AG09309 (cell line): ENCODE measurements around the gene MAP2K6.

Experiments
- DNase-seq: peaks from one replicate; pipeline ENCODE4 v3.0.0-alpha.2; 2010; ENCODE audit warnings: low read depth
- H3K4me3 ChIP-seq: 2 replicates; pipeline ENCODE4 v1.5.1; 2011; ENCODE audit warnings: mild to moderate bottlenecking, low read depth, low read length, moderate library complexity; ENCODE audit not compliant: control insufficient read depth
- TF ChIP-seq, protein P1 (sequence below): IDR thresholded peaks from 2 replicates; pipeline ENCODE4 v1.5.1; 2011; ENCODE audit warnings: mild to moderate bottlenecking, low read depth, low read length, inconsistent platforms; ENCODE audit not compliant: insufficient read depth, control insufficient read depth; ENCODE audit errors: missing control alignments

MAP2K6 gene

GRCh38 chr17:69524854-69525253 lies 110.4 kb downstream of the MAP2K6 start:
- TF ChIP-seq, protein P1, sequence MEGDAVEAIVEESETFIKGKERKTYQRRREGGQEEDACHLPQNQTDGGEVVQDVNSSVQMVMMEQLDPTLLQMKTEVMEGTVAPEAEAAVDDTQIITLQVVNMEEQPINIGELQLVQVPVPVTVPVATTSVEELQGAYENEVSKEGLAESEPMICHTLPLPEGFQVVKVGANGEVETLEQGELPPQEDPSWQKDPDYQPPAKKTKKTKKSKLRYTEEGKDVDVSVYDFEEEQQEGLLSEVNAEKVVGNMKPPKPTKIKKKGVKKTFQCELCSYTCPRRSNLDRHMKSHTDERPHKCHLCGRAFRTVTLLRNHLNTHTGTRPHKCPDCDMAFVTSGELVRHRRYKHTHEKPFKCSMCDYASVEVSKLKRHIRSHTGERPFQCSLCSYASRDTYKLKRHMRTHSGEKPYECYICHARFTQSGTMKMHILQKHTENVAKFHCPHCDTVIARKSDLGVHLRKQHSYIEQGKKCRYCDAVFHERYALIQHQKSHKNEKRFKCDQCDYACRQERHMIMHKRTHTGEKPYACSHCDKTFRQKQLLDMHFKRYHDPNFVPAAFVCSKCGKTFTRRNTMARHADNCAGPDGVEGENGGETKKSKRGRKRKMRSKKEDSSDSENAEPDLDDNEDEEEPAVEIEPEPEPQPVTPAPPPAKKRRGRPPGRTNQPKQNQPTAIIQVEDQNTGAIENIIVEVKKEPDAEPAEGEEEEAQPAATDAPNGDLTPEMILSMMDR = peak; percentile 9
- DNase-seq = no peak
- H3K4me3 ChIP-seq = no peak overlapping the region

- no peak overlapping the region for H3K4me3 ChIP-seq
- TF ChIP-seq, protein P1 = peak; percentile 91
- DNase-seq = no peak
Measured at GRCh38 chr17:69525920-69526841, 111.7 kb downstream of the MAP2K6 start.

DNA sequence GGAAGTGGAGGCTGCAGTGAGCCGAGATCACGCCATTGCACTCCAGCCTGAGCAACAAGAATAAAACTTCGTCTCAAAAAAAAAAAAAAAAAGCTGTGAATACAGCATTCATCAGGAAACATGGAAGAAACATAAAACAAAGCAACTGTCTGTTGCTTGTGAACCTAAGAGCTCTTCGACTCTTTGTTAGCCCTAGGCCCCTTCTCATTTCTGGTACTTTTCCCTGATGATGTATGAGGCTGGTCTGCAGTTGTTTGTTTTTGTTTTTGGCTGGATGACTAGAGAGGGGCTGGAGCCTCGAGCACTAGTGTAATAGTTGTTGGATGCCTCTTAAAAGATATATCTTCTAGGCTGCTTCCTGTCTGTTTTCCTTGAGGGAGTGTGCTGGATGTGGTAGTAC lies 113.5 kb downstream of the MAP2K6 start:
- no peak overlapping the region for H3K4me3 ChIP-seq
- no peak for DNase-seq
- TF ChIP-seq, protein P1 = no peak

DNA sequence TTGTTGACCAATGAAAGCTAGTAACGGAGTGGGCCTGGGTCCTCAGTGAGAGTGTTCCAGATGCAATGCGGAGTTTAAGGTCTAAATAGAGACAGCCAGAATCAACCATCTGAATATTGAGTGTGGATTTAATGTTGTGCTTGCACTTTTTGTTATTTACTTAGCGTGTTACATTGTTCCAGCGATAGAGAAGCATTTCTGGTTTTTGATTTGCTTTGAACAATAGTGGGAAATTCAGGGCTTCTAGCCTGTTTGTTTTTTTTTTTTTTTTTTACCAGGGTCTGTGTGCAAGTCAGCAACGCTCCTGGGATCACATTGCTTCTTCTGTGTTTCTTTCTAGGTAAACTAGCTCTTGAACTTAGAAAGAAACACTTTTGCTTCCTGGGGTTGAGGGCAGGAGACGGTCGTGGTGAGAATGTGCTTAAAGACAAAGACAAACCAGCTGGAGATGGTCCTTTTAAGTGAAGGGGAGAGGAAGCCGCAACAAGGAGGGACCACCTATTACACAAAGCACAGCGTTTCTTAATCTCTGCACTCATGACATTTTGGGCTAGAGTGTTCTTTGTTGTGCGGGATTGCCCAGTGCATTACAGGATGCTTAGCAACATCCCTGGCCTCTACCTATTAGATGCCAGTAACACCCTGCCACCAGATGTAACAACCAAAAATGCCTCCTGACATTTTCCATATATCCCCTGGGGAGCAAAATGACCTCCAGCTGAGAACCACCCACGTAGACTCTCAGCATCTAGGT lies 119.2 kb downstream of the MAP2K6 start:
- DNase-seq = no peak
- H3K4me3 ChIP-seq = no peak overlapping the region
- TF ChIP-seq, protein P1 = no peak

DNA sequence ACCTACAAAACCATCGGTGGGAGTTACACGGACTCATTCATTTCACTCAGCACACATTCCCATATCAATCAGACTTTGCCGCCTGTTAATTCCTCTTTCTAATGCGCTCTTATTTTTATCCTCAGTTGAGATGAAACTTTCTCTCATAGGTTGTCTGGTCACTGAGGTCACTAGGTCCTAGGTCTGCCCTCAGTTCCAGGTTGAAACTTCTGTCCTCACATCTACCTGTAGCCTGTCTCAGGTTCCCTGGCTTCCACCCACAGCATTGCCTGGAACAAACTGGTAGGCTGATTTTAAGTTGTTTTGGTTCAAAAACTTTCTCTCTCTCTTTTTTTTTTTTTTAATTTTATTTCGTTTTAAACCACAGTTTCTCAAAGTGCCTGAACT lies 119.7 kb downstream of the MAP2K6 start:
- no peak for DNase-seq
- H3K4me3 ChIP-seq = no peak overlapping the region
- TF ChIP-seq, protein P1 = no peak

- DNase-seq = no peak
- no peak overlapping the region for H3K4me3 ChIP-seq
- TF ChIP-seq, protein P1 = no peak
Measured at GRCh38 chr17:69535016-69535570, 120.6 kb downstream of the MAP2K6 start.
